HG03139 (cell line): ENCODE measurements around the gene BCO2.
"Not testable (repeated sequence)": the region's sequence is repeated elsewhere in the genome, so short reads cannot be mapped to it uniquely, and the experiment has no call there.

Experiments used
- ATAC-seq: cut with Tn5 transposase; IDR thresholded peaks from one replicate; pipeline ENCODE4 v1.9.1; 2021; ENCODE audit not compliant: unreplicated experiment

The BCO2 gene, protein sequence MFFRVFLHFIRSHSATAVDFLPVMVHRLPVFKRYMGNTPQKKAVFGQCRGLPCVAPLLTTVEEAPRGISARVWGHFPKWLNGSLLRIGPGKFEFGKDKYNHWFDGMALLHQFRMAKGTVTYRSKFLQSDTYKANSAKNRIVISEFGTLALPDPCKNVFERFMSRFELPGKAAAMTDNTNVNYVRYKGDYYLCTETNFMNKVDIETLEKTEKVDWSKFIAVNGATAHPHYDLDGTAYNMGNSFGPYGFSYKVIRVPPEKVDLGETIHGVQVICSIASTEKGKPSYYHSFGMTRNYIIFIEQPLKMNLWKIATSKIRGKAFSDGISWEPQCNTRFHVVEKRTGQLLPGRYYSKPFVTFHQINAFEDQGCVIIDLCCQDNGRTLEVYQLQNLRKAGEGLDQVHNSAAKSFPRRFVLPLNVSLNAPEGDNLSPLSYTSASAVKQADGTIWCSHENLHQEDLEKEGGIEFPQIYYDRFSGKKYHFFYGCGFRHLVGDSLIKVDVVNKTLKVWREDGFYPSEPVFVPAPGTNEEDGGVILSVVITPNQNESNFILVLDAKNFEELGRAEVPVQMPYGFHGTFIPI

DNA sequence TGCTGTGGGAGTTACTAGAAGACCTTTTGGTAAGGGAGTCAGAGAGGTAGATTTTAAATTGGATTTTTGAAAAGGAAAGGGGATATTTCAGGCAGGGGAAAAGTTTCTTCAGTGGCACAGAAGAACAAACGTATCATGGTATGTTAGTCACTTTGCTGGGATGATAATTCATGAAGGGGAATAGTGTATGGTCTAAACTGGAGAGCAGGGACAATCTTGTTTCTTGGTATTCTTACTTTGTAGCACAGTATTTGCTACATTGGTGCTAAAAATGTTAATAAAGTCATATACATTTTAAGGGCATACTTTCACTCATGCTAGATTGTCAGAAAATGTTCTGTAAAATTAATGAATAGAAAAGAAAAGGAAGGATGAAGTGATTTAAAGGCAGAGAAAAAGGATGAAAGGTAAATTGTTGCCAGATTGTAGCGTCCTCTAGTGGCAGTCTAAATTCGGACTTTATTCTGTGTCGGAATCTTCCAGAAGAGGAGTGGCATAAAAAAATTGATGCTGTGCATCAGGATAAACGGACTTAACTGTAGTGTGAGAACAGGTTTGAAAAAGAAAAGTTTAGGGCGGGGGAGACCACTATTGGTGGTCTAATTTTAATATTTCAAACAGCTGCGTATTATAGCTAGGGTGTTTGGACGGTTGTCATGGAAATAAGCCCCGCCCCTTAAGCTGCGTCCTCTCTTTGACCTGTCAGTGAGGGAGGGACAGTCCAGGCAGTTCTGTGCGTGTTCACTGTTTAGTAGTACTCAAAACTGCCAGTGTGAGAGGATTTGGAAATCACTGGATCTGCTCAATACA is at the start of gene BCO2:
BCO2 (plus strand) TSS at position 724 of the 810 bp plus-strand sequence. CDS start 90 bp downstream, outside the sequence.
- no peak for ATAC-seq

DNA sequence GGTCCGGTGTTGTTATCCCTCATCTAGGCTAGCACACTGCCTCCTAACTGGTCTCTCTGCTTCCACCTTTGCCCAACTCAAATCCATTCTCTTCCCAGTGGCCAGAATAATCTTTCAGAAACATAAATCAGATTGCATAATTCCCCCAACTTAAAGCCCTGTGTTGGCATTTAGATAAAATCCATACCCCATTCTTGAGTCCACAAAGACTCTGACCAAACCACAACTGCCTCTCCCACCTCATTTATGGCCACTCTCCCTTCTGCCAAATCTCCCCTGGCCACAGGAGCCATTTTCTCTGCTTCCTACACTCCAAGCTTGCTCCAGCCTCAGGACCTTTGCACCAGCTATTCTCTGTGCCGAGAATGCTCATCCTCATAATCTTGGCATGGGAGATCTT is 48.3 kb upstream of the BCO2 start:
- ATAC-seq = no peak

DNA sequence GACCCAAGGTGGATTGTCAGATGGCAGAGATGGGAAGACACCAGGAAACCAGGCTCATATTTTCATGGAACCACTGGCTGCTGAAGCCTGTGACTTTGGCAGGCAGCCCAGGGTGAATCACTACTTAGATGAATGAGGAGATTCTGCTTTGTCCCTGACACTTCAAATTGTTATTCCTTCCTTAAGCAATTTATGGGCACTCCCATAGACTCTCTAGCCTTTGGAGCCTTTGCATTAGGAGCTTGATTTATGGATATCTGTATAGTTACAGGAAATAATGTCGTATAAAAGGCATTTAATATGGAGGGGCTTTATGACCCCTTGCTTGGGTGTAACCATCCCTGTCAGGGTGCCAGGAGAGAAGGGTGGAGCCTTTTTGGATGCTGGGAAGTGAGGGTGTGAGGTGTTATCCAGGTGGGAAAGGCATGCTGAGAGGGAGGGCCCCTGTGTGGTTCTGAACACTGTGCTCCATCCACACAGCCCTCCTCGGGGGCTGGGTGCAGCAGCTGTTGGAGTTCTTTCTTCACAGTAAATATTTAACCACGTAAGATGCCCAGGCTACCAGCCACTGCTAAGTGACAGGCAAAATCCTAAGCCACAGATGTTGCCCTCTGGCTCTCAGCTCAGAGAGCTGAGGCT is 46.7 kb upstream of the BCO2 start:
- ATAC-seq = no peak

DNA sequence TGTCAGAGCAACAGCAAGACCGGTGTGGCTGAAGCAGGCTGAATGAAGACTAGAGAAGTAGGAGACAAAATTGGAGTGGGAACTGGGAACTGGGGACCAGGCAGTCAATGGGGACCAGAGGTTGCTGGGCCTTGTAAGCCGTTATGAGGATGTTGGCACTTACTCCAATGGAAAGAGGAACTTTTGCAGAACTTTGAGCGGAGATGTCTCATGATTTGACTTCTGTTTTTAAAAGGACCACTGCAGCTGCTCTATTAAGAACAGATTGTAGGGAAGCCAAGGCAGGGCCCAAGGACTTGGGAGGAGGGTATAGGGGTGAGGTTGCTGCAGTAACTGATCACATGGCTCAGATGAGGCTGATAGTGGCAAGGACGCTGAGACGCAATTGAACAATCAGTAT is 45.7 kb upstream of the BCO2 start:
- no peak for ATAC-seq

DNA sequence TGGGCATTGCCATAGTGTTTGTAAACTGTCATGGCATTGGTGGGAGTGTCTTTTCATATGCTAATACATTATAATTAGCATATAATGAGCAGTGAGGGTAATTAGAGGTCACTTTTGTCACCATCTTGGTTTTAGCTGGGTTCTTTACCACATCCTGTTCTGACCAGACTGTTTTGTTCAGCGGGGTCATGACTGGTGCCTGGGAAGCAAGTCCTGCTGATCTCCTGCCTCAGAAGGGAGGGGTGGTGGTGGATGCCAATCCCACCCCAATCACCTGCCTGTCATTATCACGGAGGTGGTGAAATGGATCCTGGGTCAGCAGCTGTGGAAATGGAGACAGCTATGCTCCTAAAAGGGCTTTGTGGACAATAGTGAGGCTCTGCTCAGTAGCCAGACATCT is 42.6 kb upstream of the BCO2 start:
- no peak for ATAC-seq

DNA sequence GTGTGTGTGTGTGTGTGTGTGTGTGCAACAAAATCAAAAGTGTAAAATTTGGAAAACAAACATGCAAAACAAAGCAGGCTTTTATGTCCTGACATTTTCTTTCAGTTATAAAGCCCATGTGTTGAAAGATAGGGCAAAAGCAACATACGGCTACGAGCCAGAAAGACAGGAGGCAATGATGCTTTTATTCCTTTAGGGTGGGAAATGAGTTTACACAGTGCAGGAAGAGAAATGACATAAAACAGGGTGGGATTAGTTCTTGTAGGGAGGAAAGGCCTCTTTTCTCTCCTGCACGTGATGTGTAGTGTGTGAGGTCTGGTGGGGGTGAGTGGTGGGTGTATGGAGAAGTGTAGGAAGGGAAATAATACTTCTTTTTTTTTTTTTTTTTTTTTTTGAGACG is 40.8 kb upstream of the BCO2 start:
- no peak for ATAC-seq

DNA sequence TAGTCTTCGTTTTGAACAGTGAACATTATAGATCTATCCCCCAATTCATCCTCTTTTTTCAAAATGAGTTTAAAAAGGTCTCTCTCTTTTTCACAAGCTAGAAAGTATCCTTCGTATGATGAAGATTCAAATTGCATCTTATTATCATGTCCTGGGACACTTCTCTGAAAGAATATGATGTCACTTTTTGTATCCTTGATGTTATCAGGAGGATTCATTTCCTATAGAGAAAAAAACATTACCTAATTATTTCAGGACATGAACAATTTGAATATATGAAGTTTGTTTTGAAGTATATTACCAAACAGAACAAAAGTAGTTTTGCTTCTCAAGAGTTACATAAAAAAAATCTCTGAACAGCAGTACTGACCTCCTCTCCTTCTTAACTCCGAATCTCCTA is 31.7 kb upstream of the BCO2 start:
- no peak for ATAC-seq

DNA sequence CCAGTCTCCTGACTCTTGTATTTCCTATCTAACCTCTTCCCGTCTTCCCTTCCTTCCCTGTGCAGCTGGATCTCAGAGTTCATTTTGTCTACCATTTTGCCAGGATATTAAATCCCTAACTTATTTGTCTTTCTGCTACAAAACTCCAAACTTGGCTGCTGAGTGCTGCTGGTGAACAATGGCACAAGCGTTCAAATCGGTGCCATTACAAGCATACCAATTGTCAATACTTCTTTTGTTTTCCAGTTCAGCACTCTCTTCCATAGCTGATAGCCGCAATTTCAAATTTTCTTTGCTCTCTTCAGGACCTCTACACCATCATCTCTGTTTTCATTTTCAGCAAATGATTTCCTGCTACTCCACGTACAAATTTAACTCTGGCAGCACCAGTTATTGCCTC is 24.8 kb upstream of the BCO2 start:
- ATAC-seq = no peak

DNA sequence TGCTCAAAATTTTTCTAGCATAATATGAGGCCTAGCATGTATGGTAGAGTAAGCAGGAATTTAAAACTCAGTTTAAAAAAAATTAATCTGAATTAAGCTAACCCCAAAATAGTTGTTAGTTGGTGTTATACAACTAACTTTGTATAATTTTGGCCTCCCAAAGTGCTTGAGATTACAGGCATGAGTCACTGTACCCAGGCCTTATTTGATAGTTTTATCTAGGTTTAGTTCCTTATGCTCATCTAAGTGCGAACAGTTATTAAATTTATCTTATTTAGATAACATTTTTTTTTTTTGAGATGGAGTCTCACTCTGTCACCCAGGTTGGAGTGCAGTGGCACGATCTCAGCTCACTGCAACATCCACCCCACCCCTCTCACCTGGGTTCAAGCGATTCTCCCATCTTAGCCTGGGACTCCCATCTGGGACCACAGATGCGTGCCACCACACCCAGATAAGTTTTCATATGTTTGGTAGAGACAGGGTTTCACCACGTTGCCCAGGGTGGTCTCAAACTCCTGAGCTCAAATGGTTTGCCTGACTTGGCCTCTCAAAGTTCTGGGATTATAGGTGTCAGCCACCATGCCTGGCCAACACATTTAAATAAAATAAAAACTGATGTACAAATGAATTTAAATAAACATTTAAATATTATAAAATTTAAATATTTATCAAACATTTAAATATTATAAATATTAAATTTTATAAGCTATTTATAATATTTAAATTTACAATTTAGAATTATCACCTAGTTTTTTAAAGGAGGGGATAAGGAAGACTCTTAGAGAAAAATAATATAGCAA is 19.0 kb upstream of the BCO2 start:
- no peak for ATAC-seq

DNA sequence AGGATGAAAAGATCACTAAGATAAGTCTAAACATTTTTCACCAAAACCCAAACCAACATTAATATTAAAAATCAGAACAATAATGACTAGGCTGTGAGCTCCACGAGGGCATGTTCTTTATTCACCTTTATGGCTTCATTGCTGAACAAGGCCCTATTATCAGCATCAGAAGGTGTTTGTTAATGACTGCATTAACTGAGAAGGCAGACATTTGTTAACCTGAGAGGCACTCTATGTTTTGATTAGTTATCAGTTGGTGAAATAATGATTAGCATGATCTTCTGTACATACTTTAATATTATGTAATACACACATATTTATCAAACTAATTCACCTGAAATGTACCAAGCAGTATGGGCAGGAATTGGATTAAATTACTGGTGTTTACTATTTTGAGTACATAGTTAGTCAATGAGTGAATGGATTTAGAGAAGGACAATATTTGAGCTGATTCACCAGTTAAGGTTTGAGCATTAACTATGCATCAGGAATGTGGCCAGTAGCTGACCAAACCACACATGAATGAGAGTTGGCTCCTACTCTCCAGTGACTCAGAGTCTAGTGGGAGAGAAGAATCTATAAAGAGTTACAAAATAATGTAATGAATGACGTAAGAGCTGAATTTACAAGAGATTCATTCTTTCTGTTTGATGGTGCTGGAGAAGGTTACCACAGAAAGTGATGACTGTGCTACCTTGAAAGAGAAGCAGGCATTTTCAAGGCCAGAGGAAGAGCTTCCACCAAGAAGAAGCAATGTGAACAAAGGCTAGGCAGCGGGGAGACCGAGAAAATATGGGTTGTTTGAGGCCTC is 18.2 kb upstream of the BCO2 start:
- no peak for ATAC-seq

DNA sequence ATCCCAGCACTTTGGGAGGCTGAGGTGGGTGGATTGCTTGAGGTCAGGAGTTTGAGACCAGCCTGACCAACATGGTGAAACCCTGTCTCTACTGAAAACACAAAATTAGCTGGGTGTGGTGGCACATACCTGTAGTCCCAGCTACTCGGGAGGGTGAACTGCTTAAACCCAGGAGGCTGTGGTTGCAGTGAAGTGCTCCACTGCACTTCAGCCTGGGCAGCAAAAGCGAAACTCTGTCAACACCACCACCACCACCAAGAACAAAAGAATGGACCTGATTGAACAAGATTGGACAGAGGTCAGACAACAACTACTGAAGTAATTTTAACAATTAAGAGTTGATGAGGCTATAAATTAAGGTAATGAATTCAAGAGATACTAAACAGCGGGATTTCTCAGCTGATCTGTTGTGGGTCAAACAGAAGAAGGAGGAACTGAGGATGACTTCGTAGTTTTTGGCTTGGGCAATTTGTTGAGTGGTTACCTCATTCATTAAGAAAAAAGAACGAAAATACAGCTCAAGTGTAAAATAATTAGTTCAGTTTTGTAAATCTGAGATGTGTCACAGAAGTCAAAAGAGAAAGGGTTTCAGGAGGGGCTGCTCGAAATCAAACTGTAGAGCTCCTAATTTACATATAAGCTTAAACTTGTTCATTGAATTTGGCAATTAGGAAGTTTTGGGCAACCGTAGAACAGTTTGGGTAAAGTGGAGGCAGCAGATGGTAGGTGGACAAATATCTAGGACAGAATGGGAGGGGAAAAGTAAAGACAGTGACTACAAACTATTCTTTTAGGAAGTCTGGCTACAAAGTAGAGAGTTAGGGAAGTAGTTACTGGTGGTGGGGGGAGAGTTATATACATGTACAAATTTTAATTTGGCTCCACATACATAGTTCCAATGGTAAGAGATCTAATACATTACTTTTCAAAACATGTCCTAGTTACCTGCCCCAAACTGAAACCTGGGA is 15.9 kb upstream of the BCO2 start:
- no peak for ATAC-seq

DNA sequence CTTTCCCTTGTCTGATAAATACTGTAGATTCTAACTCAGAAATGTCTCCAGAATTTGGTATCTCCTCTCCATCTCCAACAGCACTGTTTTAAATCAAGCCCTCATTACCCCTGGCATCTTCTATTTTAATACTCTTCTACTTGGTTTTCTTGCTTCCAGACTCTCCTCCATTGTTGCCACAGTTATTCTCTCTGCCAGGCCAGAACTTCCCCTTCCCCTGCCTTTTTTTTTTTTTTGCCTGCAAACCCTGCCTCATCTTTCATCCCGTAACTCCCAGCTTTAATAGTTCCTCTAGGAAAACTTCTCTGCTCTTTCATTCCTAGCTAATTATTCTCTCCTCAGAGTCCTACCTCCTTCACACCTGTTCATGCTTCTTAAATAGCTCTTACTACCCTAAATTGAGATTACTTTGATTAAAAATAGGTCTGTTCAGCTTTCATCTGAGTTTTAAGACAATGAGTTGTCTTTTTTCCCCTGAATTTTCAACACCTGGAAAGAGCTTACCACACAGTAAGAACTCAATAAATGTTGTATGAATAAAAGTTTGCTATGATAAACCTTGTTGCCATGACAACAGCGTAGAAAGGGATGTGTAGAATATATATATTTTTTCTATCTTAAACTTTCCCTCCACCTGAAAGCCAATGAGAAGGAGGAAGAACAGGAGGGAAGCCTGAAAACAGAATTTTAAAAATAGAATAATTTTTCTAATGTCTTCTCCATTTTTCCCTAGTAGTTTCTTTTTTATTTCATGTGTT is 15.0 kb upstream of the BCO2 start:
- ATAC-seq = no peak

DNA sequence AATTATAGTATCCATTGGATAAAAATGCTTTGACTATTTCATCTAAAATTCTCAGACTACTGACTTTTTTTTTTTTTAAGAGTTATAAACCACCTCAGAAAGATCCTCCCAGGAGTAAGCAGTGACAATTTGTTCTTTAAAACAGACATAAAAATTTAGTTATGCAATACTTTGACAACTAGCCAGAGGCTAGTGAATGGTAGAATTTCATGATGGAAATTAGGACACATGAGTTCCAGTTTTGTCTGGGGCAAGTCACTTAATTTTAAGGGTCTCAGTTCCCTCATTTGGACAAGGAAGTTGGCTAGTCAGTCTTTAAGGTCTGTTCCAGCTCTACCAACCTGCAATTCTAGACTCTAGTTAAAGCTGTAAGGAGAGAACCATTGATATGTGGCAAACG is 14.3 kb upstream of the BCO2 start:
- ATAC-seq = no peak

DNA sequence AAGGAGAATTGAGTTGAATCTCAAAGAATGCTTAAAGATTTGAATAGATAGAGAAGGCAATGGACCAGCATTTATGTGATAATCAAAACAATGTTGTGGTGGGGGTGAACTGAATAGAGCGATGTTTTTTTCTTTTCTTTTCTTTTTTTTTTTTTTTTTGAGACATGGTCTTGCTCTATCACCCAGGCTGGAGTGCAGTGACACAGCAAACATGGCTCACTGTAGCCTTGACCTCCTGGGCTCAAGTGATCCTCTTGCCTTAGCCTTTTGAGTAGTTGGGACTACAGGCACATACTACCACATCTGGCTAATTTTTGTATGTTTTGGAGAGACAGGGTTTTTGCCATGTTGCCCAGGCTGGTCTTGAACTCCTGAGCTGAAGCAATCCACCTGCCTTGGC is 13.1 kb upstream of the BCO2 start:
- ATAC-seq = not testable (repeated sequence)

DNA sequence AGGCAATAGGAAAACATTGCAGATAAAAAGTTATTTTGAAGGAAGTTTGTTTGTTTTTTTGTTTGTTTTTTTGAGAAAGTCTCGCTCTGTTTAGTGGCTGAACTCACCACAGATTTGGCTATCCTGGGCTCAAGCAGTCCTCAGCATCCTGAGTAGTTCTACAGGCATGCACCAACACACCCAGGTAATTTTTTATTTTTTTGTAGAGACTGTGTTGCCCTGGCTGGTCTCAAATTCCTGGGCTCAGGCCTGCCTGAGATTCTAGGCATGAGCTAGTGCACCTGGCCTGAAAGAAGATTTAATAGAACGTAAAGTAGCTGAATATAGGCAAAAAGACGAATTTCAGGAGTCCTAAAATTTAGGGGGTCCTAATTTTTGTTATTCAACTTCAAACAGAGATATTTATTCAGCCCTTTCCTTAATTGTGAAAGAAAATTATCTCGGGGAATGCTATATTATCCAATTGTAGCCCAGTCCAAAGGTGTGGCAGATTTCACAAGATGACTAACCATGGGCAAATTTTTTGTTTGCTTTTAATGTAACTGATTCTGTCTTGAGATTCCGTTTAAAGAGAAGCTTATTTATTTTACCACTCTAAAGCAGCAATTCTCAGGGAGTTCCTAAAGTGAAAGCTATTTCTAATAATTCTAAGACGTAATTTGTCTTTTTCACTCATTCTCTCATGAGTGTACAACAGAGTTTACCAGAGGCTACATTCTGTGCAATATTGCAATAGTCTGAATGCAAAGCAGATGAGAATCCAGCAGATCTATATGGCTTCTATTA is 12.4 kb upstream of the BCO2 start:
- no peak for ATAC-seq

DNA sequence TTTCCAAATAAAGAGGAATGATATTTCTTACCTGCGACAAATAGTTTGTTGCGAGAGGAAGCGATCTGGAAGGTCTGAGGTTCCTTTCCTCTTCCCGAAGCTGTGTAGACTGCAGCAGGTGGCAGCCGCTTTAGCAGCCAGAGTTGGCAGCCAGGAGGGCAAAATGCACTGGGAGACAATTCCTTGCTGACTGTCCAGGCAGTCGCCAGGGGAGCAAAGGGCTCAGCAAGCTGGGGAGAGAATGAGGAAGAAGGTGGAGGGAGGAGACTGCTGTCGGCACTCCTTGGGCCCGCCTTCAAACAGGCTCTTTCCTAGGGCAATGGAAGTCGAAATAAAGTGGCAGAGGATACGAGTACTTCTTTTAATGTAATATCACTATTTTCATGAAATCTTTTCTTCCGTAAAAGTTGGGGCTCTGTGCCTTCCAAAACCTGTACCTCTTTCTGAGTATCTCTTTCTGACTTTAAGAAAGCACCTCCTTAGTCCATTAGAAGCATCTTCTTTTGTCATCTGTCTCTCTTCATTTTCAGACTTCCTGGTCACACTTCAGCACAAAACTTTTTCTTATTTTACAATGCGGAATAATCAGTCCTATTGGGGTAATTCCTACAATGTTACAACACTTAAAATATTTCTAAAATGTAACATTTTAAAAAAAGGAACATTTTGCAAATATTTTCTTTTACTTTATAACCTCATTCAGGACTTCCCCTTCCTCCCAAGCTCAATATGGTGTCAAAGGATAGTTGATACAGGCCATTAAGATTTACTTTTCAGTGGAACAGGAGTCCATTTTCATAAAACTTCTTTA is 11.2 kb upstream of the BCO2 start, which contains the start of gene IL18:
IL18 (minus strand) TSS at position 220 of the 811 bp plus-strand sequence. CDS start 9,041 bp downstream, outside the sequence.
- no peak for ATAC-seq
